Measurements from ENCODE around the gene DNM3. TPM values are rescaled to one million over a fixed set of nuclear protein-coding genes. Genes with fewer than 3 reads are reported as not detected.
A peak's percentile ranks its signal among the peaks of the same experiment; 100 is the strongest.

DNM3 gene
- polyA plus RNA-seq, 1 of the 3 experiments (the other 2 are of a cell fraction): 0.43 TPM

DNA sequence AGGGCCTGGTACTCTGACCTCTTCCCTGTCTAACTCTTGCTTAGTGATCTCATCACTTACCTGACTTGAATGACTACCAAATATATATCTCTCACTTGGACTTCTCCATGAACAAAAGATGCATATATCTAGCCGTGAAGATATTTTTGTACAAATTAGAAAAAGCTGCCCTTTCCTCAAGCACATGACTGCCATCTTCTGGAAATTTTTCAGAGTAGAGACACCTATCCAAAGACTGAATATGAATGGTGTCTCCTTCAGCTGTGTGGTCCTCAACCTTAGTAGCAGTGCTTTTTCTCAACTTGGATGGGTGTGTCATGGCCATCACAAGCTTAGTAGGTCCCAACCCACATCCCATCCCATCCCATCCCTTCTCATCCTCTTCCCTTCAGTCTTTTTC lies 142.3 kb downstream of the DNM3 start (continued):
- TF ChIP-seq TAF1 (IDR thresholded peaks at IDR 0.05; ENCODE audit: borderline replicate concordance, low read depth, low read length) (no peak), EP300 (IDR thresholded peaks at IDR 0.05; ENCODE audit: borderline replicate concordance in 1 of 2, low read depth in 1 of 2, low read length in 1 of 2) (no peak), RCOR1 (IDR thresholded peaks at IDR 0.05; ENCODE audit: low read length) (no peak), NRF1 (IDR thresholded peaks at IDR 0.05; ENCODE audit: low read depth, low read length) (no peak), SMC3 (IDR thresholded peaks at IDR 0.05; ENCODE audit: low read depth, low read length) (peak; percentile 37), FOSL2 (IDR thresholded peaks at IDR 0.05; ENCODE audit: borderline replicate concordance, low read depth) (no peak)
- TF ChIP-seq, protein P1, sequence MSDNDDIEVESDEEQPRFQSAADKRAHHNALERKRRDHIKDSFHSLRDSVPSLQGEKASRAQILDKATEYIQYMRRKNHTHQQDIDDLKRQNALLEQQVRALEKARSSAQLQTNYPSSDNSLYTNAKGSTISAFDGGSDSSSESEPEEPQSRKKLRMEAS (IDR thresholded peaks at IDR 0.05; ENCODE audit: low read depth): no peak

DNA sequence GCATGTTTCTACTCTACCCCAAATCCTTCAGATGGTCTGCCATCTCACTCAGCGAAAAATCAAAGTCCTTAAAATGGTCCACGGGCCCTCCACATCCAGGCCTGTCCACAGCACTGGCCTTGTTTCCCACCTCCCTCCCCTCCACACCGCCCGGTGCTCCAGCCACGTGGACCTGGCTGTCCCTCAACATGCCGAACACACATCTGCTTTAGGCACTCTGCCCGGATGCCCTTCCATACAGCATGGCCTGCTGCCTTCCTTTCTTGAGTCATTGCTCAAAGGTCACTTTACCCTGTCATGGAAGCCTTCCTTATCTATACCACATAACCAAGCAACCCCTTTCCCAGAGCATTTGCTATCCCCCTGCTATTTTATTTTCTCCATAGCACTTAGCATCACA lies 143.0 kb downstream of the DNM3 start:
- H3K79me2 ChIP-seq (ENCODE audit: insufficient read depth): no peaks in the 10 kb centered on the region
- no peaks in the 10 kb centered on the region for H3F3A ChIP-seq (replicated peaks; ENCODE audit: insufficient read depth)
- no peaks in the 10 kb centered on the region; a peak in 1 of 4 replicates for H3K4me1 ChIP-seq (ENCODE audit: control insufficient read depth in 1 of 2, insufficient read depth in 2 of 2, low read depth in 1 of 2, low read length in 1 of 2)
- H3K27me3 ChIP-seq (ENCODE audit: insufficient read depth): no peaks in the 10 kb centered on the region; the same call in 1 of the 2 replicates
- TF ChIP-seq GABPA (IDR thresholded peaks at IDR 0.05; ENCODE audit: low read depth): no peak
- no peak for TF ChIP-seq JUND (IDR thresholded peaks at IDR 0.05)
- no peak for TF ChIP-seq FOXM1 (IDR thresholded peaks at IDR 0.05; ENCODE audit: low read depth)
- TF ChIP-seq, protein P2, sequence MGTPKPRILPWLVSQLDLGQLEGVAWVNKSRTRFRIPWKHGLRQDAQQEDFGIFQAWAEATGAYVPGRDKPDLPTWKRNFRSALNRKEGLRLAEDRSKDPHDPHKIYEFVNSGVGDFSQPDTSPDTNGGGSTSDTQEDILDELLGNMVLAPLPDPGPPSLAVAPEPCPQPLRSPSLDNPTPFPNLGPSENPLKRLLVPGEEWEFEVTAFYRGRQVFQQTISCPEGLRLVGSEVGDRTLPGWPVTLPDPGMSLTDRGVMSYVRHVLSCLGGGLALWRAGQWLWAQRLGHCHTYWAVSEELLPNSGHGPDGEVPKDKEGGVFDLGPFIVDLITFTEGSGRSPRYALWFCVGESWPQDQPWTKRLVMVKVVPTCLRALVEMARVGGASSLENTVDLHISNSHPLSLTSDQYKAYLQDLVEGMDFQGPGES (IDR thresholded peaks at IDR 0.05; ENCODE audit: low read depth, low read length): no peak
- TF ChIP-seq MEF2A (IDR thresholded peaks at IDR 0.05; ENCODE audit: borderline replicate concordance, low read depth): no peak
- no peak for TF ChIP-seq NFIC (IDR thresholded peaks at IDR 0.05; ENCODE audit: borderline replicate concordance)
- no peak for TF ChIP-seq SMC3 (IDR thresholded peaks at IDR 0.05; ENCODE audit: low read depth, low read length)
- TF ChIP-seq TEAD4 (IDR thresholded peaks at IDR 0.05; ENCODE audit: borderline replicate concordance, insufficient read depth): no peak
- TF ChIP-seq GATA2 (CRISPR knock-in tag; IDR thresholded peaks at IDR 0.05): no peak
- no peak for TF ChIP-seq EP300 (IDR thresholded peaks at IDR 0.05; ENCODE audit: borderline replicate concordance in 1 of 2, low read depth in 1 of 2, low read length in 1 of 2)
- TF ChIP-seq, protein P3, sequence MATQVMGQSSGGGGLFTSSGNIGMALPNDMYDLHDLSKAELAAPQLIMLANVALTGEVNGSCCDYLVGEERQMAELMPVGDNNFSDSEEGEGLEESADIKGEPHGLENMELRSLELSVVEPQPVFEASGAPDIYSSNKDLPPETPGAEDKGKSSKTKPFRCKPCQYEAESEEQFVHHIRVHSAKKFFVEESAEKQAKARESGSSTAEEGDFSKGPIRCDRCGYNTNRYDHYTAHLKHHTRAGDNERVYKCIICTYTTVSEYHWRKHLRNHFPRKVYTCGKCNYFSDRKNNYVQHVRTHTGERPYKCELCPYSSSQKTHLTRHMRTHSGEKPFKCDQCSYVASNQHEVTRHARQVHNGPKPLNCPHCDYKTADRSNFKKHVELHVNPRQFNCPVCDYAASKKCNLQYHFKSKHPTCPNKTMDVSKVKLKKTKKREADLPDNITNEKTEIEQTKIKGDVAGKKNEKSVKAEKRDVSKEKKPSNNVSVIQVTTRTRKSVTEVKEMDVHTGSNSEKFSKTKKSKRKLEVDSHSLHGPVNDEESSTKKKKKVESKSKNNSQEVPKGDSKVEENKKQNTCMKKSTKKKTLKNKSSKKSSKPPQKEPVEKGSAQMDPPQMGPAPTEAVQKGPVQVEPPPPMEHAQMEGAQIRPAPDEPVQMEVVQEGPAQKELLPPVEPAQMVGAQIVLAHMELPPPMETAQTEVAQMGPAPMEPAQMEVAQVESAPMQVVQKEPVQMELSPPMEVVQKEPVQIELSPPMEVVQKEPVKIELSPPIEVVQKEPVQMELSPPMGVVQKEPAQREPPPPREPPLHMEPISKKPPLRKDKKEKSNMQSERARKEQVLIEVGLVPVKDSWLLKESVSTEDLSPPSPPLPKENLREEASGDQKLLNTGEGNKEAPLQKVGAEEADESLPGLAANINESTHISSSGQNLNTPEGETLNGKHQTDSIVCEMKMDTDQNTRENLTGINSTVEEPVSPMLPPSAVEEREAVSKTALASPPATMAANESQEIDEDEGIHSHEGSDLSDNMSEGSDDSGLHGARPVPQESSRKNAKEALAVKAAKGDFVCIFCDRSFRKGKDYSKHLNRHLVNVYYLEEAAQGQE (IDR thresholded peaks at IDR 0.05; ENCODE audit: low read depth, low read length): no peak
- no peak for TF ChIP-seq TAF1 (IDR thresholded peaks at IDR 0.05; ENCODE audit: borderline replicate concordance, low read depth, low read length)
- TF ChIP-seq, protein P1 (IDR thresholded peaks at IDR 0.05; ENCODE audit: low read depth): no peak
- TF ChIP-seq, protein P4, sequence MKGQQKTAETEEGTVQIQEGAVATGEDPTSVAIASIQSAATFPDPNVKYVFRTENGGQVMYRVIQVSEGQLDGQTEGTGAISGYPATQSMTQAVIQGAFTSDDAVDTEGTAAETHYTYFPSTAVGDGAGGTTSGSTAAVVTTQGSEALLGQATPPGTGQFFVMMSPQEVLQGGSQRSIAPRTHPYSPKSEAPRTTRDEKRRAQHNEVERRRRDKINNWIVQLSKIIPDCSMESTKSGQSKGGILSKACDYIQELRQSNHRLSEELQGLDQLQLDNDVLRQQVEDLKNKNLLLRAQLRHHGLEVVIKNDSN (IDR thresholded peaks at IDR 0.05; ENCODE audit: borderline replicate concordance, low read depth): no peak
- TF ChIP-seq SIN3A (IDR thresholded peaks at IDR 0.05; ENCODE audit: borderline replicate concordance, low read depth, low read length): no peak
- no peaks in the 10 kb centered on the region for H3K36me3 ChIP-seq (replicated peaks in 1 of 2; ENCODE audit: control insufficient read depth in 1 of 2, insufficient read depth in 2 of 2, low read length in 1 of 2)
- no peak for DNase-seq
- H4K20me1 ChIP-seq (ENCODE audit: insufficient read depth): no peaks in the 10 kb centered on the region
- no peak overlapping the region for H3K4me3 ChIP-seq (ENCODE audit: low read depth in 2 of 2, low read length in 1 of 2)
- H3K9me2 ChIP-seq: no peaks in the 10 kb centered on the region
- no peaks in the 10 kb centered on the region for H3K9me3 ChIP-seq
- 46% methylated on average over 7 of the region's 7 CpGs for WGBS (ENCODE audit: low lambda C conversion rate)
- CTCF ChIA-PET: interaction anchor here (0.9 to 17.9 kb wide), 29 partner anchors 9 to 735 kb away, joined by 3 to 413 read pairs (median 4); partner anchors contain the start of gene DNM3
- H3K4me2 ChIP-seq: no peak overlapping the region
- no peak overlapping the region for H3K27ac ChIP-seq (ENCODE audit: low read depth in 2 of 2, low read length in 1 of 2)
- POLR2A ChIA-PET: no interaction called here
- H3K9ac ChIP-seq: no peak overlapping the region
- no peak overlapping the region for H2AFZ ChIP-seq (ENCODE audit: low read depth)
